ENCODE measurements around the gene QKI.

- TF ChIP-seq POLR2A (IDR thresholded peaks at IDR 0.05; ENCODE audit: control extremely low read depth in 1 of 2, low read depth in 2 of 2, low read length in 2 of 2), result no peak
- no peak for TF ChIP-seq CTCF (IDR thresholded peaks at IDR 0.05; ENCODE audit: control extremely low read depth in 1 of 3, insufficient read depth in 1 of 3, low read depth in 1 of 3, low read length in 3 of 3)
- no peak for TF ChIP-seq EZH2 (IDR thresholded peaks at IDR 0.05; ENCODE audit: low read depth, low read length, severe bottlenecking)
- no peak for TF ChIP-seq MAX (IDR thresholded peaks at IDR 0.05)
- TF ChIP-seq CEBPB (IDR thresholded peaks at IDR 0.05; ENCODE audit: low read depth, low read length), result no peak
- TF ChIP-seq SP2 (IDR thresholded peaks at IDR 0.05; ENCODE audit: low read length), result no peak
- no peak for TF ChIP-seq ZNF274 (IDR thresholded peaks at IDR 0.05; ENCODE audit: borderline replicate concordance, extremely low read depth, low read length)
- TF ChIP-seq CREB1 (IDR thresholded peaks at IDR 0.05), result no peak
- no peak for TF ChIP-seq RAD21 (IDR thresholded peaks at IDR 0.05 in 1 of 2, conservative IDR thresholded peaks at IDR 0.05 in 1 of 2; ENCODE audit: low read depth in 2 of 2, low read length in 2 of 2)
Observed at GRCh38 chr6:163422550-163422949, 8.0 kb downstream of the QKI start.
